HK-2 (cell line): ENCODE measurements around the gene CLUH.
A peak's percentile ranks its signal among the peaks of the same experiment; 100 is the strongest.

Source experiments
- DNase-seq: peaks from one replicate; pipeline ENCODE4 v3.0.0-alpha.2; 2018; ENCODE audit not compliant: unreplicated experiment

Gene CLUH, protein sequence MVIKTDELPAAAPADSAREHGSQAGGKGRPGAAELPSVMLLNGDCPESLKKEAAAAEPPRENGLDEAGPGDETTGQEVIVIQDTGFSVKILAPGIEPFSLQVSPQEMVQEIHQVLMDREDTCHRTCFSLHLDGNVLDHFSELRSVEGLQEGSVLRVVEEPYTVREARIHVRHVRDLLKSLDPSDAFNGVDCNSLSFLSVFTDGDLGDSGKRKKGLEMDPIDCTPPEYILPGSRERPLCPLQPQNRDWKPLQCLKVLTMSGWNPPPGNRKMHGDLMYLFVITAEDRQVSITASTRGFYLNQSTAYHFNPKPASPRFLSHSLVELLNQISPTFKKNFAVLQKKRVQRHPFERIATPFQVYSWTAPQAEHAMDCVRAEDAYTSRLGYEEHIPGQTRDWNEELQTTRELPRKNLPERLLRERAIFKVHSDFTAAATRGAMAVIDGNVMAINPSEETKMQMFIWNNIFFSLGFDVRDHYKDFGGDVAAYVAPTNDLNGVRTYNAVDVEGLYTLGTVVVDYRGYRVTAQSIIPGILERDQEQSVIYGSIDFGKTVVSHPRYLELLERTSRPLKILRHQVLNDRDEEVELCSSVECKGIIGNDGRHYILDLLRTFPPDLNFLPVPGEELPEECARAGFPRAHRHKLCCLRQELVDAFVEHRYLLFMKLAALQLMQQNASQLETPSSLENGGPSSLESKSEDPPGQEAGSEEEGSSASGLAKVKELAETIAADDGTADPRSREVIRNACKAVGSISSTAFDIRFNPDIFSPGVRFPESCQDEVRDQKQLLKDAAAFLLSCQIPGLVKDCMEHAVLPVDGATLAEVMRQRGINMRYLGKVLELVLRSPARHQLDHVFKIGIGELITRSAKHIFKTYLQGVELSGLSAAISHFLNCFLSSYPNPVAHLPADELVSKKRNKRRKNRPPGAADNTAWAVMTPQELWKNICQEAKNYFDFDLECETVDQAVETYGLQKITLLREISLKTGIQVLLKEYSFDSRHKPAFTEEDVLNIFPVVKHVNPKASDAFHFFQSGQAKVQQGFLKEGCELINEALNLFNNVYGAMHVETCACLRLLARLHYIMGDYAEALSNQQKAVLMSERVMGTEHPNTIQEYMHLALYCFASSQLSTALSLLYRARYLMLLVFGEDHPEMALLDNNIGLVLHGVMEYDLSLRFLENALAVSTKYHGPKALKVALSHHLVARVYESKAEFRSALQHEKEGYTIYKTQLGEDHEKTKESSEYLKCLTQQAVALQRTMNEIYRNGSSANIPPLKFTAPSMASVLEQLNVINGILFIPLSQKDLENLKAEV (N-terminal part only)

DNA sequence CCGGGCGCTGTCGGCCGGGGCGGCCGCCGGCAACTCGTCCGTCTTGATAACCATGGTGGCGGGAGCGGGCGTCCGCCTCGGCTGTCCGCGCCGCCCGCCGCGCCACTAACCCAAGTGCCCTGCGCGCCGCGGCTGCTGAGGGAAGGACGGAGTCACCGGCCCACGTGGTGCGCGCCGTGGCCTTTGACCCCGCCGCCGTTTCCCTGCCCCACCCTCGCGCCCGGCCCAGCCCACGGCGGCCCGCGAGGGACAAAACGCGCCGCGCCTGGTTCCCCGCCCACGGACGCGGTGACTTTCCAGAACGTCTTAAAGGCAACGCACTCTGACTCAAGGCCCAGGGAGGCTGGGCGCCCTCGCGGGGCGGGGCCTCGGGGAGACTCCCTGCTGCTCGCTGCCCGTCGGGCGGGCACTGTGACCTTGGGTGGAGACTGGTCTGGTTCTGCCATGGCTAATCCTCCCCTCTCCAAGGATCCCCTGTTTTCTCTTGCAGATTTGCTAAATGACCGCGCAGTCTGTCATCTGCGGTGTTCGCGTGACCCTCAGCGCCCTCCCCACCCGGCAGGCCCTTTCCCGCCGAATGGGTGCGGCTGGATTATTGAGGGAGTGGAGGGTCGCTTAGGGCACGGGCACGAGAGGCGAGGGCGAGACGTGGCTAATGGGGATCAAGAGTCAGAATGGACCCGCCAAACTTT is at the start of gene CLUH:
Gene CLUH (minus strand): TSS at position 157 of the 692 bp plus-strand sequence. CDS start 103 bp downstream, at position 54.
- DNase-seq = peak; percentile 96

DNA sequence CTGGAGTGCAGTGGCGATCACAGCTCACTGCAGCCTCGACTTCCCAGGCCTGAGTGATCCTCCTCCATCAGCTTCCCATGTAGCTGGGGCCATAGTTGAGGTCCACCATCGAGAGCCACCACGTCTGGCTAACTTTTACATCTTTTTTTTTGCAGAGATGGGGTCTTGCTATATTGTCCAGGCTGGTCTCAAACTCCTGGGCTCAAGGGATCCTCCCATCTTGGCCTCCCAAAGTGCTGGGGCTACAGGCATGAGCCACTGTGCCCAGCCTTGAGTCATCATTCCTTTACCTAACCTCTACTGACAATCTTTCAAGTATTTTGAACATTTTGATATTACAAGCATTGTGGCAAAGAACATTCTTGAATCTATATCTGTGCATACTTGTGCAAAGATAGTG is 47.3 kb upstream of the CLUH start:
- no peak for DNase-seq

DNA sequence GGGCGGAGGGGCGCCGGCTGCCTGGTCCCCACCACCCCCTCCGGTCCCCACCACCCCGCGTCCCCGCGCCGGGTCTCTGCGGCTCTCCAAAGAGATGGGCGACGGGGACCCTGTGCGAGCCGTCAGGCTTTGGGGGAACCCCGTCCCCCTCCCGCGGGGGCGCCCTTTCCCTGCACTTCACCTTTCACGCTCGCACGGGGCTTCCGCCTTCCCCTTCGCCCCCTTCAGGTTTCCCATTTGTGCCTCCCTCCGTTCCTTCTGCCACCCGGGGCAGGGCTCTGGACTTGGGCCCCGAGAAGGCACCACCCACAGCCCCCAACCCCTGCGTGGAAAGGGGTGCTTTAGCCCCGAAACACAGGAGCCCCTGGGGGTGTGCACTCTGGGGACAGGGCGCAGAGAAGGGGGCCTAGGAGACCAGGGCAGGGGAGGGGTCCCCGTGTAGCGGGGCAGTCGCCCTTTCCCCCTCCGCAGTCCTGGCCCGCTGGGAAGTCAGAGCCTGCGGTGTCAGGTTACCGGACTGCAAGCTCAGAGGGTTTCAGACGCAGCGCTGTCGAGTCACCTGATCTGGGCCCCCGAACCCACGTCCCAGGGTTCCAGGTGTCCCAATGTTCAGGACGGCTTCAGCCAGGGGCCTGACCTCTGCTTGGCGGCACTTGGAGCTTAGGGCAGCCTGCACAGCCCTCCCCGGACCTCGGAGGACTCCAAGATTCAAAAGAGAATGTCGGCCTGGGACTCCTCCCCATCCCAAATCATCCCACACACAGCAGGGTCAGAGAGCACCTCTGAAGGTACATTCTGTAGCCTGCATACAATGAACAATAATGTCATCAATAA is 44.5 kb upstream of the CLUH start:
- DNase-seq = no peak

DNA sequence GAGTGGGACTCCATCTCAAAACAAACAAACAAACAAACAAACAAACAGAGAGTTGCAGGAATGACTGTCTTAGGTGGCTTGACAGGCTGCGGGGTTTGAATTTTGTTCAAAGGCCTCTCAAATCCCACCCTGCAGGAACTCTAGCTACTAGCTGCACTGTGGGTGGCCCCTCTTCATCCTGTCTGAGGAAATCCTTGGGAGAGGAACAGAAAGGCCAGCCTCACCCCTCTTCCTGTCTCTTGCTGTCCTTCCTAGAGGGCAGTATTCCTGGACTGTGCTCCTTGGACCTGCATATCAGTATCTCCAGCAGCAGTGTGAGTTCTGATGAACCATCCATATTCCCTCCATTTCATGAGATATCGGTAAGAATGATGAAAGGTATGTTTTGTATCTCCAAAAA is 39.9 kb upstream of the CLUH start:
- no peak for DNase-seq

DNA sequence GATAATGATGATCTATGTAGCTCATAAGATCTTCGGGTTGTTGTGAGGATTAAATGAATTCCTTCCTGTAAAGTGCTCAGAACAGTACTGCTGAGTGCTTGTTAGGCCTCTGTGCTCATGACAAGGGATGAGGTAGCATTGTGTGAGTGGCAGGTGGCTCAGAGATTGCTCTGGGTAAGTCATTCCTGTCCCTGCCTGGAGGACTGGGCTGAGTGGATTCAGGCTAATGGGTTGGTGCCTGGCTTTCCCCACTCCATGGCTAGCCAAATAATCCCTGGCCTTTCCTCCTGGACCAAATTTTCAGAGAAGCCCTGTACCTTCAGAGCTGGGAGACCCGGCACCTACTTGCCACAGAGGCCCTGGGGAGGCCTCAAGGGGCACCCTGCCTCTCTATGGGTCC is 39.2 kb upstream of the CLUH start:
- DNase-seq = no peak

DNA sequence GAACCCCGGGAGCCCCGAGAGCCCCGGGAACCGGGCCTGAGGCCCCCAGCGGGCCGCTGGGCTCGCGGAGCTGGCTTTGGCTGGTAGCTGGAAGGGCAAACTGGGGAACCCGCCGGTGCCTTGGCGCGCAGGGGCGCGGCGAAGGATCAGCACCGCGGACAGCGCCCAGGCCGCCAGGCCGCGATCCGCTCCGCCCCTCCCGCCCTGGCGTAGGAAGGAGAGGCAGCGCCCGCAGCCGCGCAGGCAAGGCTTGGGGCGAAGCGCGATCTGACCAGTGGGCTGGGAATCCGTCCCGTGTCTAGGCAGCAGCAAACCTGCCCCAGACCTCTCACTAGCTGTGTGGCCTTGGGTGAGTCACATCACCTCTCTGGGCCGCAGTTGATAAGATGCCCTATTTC is 38.2 kb upstream of the CLUH start:
- peak; percentile 79 for DNase-seq

DNA sequence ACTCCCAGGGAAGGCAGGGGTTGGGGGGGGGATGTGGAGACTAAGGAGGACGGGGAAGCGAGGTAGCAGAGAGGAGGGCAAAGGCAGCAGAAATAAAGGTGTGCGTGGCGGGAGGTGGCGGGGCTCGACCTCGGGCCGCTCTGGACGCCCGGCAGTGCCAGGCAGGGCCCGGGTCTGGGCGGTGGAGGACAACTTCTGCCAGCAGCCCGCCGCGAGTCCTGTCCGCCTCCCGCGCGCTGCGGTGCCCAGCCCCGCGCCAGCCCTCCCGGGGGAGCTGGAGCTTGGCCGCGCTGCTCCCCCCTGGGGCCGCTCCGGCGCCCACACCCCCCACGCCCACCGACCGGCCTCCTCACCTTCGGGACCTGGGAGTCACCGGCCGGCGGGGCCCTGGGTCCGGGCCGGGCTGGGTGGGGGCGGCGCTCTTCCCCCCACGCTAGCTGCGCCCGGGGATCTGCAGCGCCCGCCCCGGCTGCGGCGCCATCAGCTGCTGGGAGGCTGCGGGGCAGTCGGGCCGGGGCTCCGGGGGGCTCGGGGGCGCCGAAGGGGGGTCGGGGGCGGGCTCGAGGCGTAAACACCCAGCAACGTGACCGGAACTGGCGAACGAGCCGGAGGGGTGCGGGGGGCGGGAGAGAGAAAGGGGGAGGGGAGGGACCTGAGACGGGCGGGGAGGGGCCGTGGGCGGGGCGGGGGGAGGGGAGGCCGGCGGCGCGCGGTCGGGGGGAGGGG is 37.7 kb upstream of the CLUH start, which contains the start of gene CCDC92B:
Gene CCDC92B (minus strand): TSS at position 595 of the 726 bp plus-strand sequence. CDS start 14,507 bp downstream, outside the sequence.
- no peak for DNase-seq

DNA sequence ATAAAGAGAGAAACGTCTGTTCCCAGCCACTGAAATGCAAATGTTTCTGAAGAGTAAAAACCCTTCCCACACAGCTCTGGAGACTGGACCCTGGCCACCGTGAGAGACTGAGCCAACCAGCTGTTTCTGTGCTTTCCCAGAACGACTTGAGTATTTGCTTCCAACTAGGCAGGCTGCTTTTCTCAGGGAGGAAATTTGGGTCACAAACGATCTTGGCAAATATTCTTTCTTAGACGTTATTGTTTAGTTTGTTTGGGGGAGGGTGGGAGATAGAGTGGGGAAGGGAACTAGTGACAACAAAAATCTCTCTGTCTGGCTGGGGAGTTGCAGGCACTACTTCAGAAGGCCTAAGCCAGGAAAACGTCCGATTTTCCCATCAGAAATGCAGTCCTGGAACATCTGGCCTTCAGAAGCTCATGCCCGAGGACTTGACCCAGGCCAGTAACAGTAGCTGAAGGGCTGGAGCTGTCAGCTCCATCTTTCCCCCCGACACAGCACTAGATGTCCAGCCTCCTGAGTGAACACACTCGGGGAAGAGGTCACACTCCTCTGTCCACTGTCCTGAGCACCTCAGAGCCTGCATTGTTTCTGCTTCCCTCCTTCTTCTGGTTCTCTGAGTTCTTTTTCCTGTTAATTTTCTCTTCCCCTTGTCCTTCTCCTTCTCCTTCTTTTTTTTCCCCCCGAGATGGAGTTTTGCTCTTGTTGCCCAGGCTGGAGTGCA is 33.9 kb upstream of the CLUH start:
- no peak for DNase-seq

DNA sequence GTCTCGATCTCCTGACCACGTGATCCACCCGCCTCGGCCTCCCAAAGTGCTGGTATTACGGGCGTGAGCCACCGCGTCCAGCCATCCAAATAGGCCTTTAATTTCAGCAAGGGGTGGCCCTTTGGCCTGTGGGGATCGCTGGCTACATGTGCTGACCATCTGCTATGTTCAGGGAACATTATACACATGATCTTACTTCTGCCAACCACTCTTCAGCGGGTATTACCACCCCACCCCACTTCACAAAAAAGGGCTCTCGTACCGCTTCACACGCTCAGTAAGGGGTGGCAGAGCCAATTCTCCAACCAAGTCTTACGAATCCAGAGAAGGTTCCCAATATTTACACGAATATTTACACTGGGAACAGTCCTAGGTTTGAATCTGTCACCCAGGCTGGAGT is 26.1 kb upstream of the CLUH start:
- no peak for DNase-seq

DNA sequence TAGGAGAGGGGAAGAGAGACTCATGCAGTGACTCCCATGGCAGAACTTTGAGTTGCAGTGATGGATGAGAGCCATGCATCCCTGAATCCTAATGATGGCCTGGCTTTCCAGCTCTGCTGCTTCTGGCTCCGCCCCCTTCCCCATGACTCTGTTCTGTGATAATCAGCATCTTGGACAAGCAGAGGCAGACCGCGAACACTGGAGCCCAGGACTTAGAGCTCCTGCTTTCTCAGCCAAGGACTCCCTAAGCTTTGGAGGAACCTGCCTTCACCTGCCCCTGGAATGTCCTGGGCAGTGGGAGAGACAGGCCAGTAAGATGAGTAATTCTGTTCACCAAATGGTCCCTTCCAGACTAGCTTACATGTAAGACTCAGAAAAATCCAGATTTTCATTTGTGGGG is 25.4 kb upstream of the CLUH start:
- no peak for DNase-seq

DNA sequence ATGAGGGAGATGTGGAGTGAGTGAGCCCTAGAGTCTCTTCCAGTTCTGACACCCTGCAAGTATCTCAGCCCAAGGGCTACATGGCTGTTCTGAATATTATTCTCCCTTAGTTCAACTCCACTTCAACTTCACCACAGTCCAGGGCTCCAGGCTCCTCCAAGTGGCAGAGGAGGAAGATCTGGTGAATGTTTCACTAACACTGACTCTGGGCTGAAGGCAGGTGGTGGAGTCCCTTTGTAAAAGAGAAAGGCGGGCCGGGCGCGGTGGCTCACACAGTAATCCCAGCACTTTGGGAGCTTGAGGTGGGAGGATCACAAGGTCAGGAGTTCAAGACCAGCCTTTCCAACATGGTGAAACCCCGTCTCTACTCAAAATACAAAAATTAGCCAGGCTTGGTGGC is 24.3 kb upstream of the CLUH start:
- DNase-seq = peak; percentile 33

DNA sequence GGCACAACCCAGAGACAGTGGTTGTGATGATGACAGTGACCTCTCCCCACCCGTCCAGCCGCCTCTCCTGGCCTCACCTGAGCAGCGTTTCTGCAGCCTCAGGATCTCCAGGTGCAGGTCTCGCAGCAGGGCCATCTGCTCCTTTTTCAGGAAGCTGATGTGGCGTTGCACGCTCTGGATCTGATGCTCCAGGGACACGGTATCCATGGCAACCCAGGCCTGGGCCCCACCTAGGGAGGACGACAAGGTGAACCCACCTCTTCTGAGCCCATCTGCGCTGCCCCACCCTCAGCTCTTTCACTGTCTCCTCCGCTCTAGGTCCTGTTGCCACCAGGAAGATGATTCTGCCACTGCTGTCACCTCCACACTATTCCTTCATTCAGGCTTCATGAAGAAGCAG is 23.4 kb upstream of the CLUH start:
- DNase-seq = no peak

DNA sequence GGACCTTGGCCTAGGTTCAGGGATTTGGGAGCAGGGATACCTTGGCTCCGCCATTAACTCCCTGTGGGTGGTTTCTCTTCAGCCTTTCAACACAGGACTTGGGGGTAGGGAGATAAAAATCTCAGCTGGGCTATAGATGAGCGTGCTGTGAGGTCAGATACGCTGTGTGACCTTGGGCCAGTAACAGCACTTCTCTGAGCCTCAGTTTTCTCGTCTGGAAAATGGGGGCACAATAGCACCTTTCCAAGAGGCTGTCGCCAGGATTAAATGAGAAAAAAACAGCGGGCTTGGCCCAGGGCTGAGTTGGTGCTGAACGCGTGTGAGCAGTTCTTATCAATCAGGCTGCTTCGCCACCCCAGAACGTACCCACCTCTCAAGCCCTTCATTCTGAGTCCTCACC is 20.2 kb upstream of the CLUH start:
- no peak for DNase-seq

DNA sequence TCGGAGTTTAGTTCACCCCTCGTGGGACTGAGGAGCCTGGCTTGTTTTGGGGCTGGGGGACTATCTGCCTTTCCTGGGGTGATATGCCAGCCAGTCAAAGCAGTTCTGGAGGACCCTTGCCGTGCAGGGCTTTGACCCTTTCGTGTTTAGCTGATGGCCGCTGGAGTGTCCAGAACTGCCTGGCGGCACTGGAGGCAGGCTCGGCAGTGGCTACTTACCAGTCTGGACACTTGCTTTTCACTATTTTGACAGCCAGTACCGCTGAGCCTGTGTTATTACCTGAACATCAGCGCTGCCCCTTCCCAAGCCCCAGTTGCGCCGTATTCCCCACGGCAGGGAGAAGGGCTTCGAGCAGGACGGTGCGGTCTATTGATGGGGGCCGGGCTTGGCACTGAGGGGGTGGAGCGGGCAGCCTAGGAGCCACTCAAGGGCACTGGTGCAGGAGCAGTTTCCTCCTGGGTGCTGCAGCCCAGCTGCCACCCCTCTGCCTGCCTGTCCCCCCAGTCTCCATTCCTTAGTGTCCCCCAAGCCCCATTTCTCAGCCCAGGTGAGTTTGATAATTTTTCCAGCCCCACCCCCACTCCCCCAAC is 19.3 kb upstream of the CLUH start:
- DNase-seq = no peak

DNA sequence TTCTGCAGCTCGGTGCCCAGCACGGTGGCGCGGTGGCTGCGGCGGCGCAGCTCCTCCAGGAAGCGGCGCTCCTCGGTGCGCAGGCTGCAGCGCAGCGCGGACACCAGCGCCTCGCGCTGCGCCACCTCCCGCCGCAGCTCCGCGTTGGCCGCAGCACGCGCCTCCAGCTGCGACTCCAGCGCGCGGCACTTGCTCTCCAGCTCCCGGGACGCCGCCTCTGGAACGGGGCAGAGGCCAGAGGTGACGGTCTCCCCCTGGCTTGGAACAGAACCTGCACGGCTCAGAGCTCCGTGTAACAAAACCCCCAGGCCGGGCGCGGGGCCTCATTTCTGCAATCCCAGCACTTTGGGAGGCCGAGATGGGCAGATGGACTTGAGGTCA is 13.2 kb upstream of the CLUH start:
- no peak for DNase-seq

DNA sequence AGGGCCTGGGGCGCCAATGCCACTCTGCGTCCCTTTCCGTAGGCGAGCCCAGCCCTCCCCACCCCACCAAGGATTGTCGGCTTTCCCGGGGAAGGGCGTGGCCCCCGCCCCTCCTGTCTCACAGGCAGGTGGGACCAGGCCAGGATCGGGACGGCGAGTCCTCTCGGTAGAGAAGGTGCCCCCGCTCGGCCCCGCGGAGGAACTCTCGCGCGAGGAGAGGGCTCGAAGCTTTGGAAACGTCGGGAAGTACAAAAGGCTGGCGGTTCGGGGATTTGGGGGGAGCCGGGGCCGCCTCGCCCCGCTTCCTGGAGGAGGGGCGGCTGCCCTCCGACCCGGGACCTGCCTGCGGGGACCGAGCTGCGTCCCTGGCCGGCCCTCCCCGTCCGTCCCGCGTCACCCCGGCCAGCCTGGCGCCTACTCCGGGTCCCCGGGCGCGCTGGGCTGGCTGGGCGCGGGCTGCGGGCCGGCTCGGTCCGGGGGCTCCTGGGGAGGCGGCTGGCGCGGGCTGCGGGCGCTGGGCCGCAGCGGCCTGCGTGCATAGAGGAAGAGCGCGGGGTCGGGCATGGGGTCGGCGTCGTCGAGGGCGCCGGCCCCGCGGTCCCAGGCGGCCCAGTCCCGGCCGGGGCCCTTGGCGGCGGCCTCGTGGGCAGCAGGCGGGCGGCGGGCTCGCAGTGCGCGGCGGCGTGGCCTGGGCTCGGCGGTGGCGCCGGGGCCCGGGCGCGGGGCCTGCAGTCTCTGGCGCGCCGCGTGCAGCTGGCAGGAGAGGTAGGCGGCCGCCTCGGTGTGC is 12.6 kb upstream of the CLUH start:
- DNase-seq = no peak

DNA sequence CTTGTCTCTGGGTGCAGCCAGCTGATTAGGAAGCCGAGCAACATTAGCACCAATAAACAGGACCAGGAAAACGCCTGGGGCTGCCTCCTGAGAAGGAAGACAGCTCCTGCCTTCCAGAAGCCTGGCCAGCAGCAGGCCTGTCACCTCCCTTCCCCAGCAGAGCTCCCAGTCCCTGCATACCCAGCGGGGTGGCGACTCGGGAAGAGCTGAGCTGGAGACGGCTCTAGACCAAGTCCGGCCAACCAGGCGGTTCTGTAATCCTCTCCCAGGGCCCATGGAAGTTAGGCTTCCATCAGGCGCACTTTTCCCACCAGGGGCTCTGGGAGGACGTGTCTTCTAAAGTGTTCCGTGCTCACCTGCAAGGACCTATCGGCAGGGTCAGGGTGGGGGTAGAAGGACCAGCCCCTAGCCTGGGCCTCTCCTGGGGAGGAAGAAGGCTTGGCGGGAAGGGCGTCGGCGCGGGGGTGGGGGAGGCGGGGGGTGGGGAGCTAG is 12.0 kb upstream of the CLUH start:
- no peak for DNase-seq

DNA sequence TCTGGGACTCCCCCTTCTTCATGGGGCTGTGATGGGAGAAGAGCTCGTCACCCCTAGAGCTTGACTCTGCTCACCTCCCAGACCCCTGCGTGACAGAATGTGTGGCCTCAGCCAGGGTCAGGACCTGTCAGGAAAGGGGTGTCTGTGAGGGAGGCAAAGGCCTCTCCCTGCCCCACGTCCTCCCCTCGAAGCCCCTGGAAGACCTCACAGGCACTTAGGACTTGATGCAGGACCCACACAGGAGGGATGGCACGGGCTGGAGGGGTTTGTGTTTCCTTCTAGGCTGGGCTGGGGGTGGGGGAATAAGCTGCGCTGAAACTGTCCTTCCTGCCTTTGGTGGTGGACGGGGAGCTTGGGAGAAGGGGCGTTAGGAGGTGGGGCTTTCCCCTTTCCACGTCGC is 11.0 kb upstream of the CLUH start:
- DNase-seq = no peak
